Loucy (cell line): ENCODE results near the gene EMP1.

Experiments used
- H2AFZ ChIP-seq: fragments of 200-600 bp; sonication (generic); 2 replicates; pipeline ENCODE4 v1.6.0; 2016; ENCODE audit warnings: antibody characterized with exemption, mild to moderate bottlenecking, low read length, moderate library complexity
- H3F3A ChIP-seq: fragments of 200-600 bp; 2 replicates; pipeline ENCODE4 v1.6.0; 2016; ENCODE audit warnings: antibody characterized with exemption, low read depth, mild to moderate bottlenecking
- H3K27me3 ChIP-seq: fragments of 200-600 bp; sonication (generic); 2 replicates; pipeline ENCODE4 v1.6.1; 2014; ENCODE audit warnings: low read length, mild to moderate bottlenecking; ENCODE audit not compliant: insufficient read depth, poor library complexity, severe bottlenecking
- H3K36me3 ChIP-seq: fragments of 200-600 bp; sonication (generic); 2 replicates; pipeline ENCODE4 v1.6.1; 2016; ENCODE audit warnings: low read length; ENCODE audit not compliant: insufficient read depth
- H3K4me1 ChIP-seq: fragments of 200-600 bp; sonication (generic); 2 replicates; pipeline ENCODE4 v1.5.1; 2014; ENCODE audit warnings: low read length, mild to moderate bottlenecking; ENCODE audit not compliant: insufficient read depth, poor library complexity, severe bottlenecking
- H3K4me2 ChIP-seq: fragments of 200-600 bp; sonication (generic); 2 replicates; pipeline ENCODE4 v1.6.0; 2014; ENCODE audit warnings: antibody characterized with exemption, low read length, low read depth, mild to moderate bottlenecking; ENCODE audit not compliant: poor library complexity, severe bottlenecking
- H3K4me3 ChIP-seq: fragments of 200-600 bp; sonication (generic); 2 replicates; pipeline ENCODE4 v1.5.1; 2014; ENCODE audit warnings: low read length, mild to moderate bottlenecking, mixed read lengths; ENCODE audit not compliant: poor library complexity, severe bottlenecking
- H3K79me2 ChIP-seq: fragments of 200-600 bp; sonication (generic); 2 replicates; pipeline ENCODE4 v1.6.1; 2014; ENCODE audit warnings: low read length; ENCODE audit not compliant: insufficient read depth
- H3K9ac ChIP-seq: fragments of 200-600 bp; sonication (generic); 2 replicates; pipeline ENCODE4 v1.6.0; 2014; ENCODE audit warnings: mild to moderate bottlenecking, low read depth, low read length, moderate library complexity; ENCODE audit not compliant: poor library complexity, severe bottlenecking
- H3K9me2 ChIP-seq: fragments of 200-600 bp; sonication (generic); replicated peaks from 2 replicates; pipeline ENCODE4 v1.6.1; 2016; ENCODE audit warnings: low read depth, low read length, mixed read lengths
- H3K9me3 ChIP-seq: fragments of 200-600 bp; sonication (generic); 2 replicates; pipeline ENCODE4 v1.6.1; 2014; ENCODE audit warnings: mild to moderate bottlenecking, antibody characterized with exemption, low read length, low read depth; ENCODE audit not compliant: insufficient read depth
- H4K20me1 ChIP-seq: fragments of 200-600 bp; sonication (generic); 2 replicates; pipeline ENCODE4 v1.6.0; 2014; ENCODE audit warnings: antibody characterized with exemption, low read length, mild to moderate bottlenecking; ENCODE audit not compliant: insufficient read depth, poor library complexity, severe bottlenecking
- EZH2phosphoT487 ChIP-seq: fragments of 200-600 bp; IDR thresholded peaks from 2 replicates; pipeline ENCODE4 v1.6.1; 2018; ENCODE audit warnings: antibody characterized with exemption, mild to moderate bottlenecking, moderate library complexity, borderline replicate concordance
- TF ChIP-seq, protein P1 (sequence below): fragments of 200-600 bp; sonication (generic); conservative IDR thresholded peaks from 2 replicates; pipeline ENCODE4 v1.5.1; 2014; ENCODE audit warnings: mild to moderate bottlenecking, antibody characterized with exemption, low read length

Gene EMP1

DNA sequence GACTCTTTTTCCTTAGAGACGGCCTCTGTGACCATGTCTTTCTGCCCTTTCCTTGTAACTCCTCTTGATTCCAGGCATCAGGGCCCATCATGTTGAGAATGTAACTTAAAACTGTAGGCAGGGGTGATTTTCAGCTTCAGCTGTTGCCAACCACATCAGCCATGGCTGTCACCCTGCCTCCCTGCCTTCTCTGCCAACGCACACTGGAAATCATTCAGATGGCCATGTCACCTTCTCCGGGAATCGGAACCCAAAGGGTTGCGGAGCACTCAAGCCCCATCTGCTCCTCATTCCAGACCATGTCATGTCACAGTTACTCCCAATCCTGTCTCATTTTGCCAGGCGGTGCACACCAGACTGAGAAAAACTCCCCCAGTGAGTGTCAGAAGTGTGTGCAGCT lies 72.1 kb downstream of the EMP1 start:
- no peaks in the 10 kb centered on the region for H3F3A ChIP-seq

More for the DNA sequence above, 72.1 kb downstream of the EMP1 start:
- Histone ChIP-seq H3K9me3 (no peaks in the 10 kb centered on the region), H3K27me3 (no peaks in the 10 kb centered on the region), H3K4me3 (no peak overlapping the region), H3K4me2 (no peak overlapping the region), H3K36me3 (no peaks in the 10 kb centered on the region), H3K79me2 (no peaks in the 10 kb centered on the region), H3K9ac (no peak overlapping the region), H4K20me1 (no peaks in the 10 kb centered on the region), H3K9me2 (no peaks in the 10 kb centered on the region), H2AFZ (no peak overlapping the region), H3K4me1 (no peaks in the 10 kb centered on the region)
- no peak for TF ChIP-seq EZH2phosphoT487
- TF ChIP-seq, protein P1, sequence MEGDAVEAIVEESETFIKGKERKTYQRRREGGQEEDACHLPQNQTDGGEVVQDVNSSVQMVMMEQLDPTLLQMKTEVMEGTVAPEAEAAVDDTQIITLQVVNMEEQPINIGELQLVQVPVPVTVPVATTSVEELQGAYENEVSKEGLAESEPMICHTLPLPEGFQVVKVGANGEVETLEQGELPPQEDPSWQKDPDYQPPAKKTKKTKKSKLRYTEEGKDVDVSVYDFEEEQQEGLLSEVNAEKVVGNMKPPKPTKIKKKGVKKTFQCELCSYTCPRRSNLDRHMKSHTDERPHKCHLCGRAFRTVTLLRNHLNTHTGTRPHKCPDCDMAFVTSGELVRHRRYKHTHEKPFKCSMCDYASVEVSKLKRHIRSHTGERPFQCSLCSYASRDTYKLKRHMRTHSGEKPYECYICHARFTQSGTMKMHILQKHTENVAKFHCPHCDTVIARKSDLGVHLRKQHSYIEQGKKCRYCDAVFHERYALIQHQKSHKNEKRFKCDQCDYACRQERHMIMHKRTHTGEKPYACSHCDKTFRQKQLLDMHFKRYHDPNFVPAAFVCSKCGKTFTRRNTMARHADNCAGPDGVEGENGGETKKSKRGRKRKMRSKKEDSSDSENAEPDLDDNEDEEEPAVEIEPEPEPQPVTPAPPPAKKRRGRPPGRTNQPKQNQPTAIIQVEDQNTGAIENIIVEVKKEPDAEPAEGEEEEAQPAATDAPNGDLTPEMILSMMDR, result no peak
